ENCODE results near the gene EMCN. TPM values are rescaled to one million over a fixed set of nuclear protein-coding genes. Genes with fewer than 3 reads are reported as not detected.

The EMCN gene
- total RNA-seq, 1 experiment from 2014 or later, result not detected

GRCh38 chr4:100391863-100392262 is 126.0 kb downstream of the EMCN start:
- POLR2A ChIA-PET, result no interaction called here
- BruUV-seq (replicated peaks), result no TSS peak
- no peak for DNase-seq (ENCODE audit: low read depth, low spot score)

More at GRCh38 chr4:100391863-100392262, 126.0 kb downstream of the EMCN start:
- H3K4me1 ChIP-seq (ENCODE audit: control insufficient read depth in 1 of 2, insufficient read depth in 2 of 2, low read length in 2 of 2), result no peaks in the 10 kb centered on the region
- H2AFZ ChIP-seq (ENCODE audit: low read depth, low read length, poor library complexity, severe bottlenecking), result no peak overlapping the region
- H3K9ac ChIP-seq (ENCODE audit: low read length), result no peak overlapping the region
- ChIA-PET RAD21 (ENCODE audit: low non-redundant PET in 1 of 2, low total read pairs in 2 of 2, uncharacterized antibody in 2 of 2, unreplicated experiment in 2 of 2) (no interaction called here), CTCF (no interaction called here)
- intact Hi-C loops (cut with micrococcal nuclease), result loop anchor here (10.0 kb wide), 1 partner anchor 297 kb away; no protein-coding TSS in a partner anchor
- H3K4me2 ChIP-seq (ENCODE audit: low read length), result no peak overlapping the region
- H3K9me2 ChIP-seq (ENCODE audit: insufficient read depth), result no peaks in the 10 kb centered on the region
- H3K27me3 ChIP-seq (ENCODE audit: insufficient read depth, low read length), result no peaks in the 10 kb centered on the region
- H4K20me1 ChIP-seq (ENCODE audit: insufficient read depth), result no peaks in the 10 kb centered on the region
- no peaks in the 10 kb centered on the region for H3K9me3 ChIP-seq (ENCODE audit: control insufficient read depth in 1 of 2, insufficient read depth in 1 of 2, low read depth in 1 of 2, low read length in 2 of 2)
- H3K36me3 ChIP-seq (ENCODE audit: control insufficient read depth in 1 of 2, insufficient read depth in 2 of 2, low read length in 2 of 2), result no peaks in the 10 kb centered on the region
- no peak for ATAC-seq
- H3K79me2 ChIP-seq (ENCODE audit: insufficient read depth, low read length), result no peaks in the 10 kb centered on the region
- H3K27ac ChIP-seq (ENCODE audit: low read depth, low read length), result no peak overlapping the region
- TF ChIP-seq ZBTB33 (IDR thresholded peaks at IDR 0.05; ENCODE audit: extremely low read depth, insufficient replicate concordance, low read length) (no peak), EGR1 (IDR thresholded peaks at IDR 0.05; ENCODE audit: low read depth) (no peak), CBX3 (IDR thresholded peaks at IDR 0.05; ENCODE audit: low read depth) (no peak), EZH2phosphoT487 (IDR thresholded peaks at IDR 0.05; ENCODE audit: borderline replicate concordance) (no peak), EZH2 (IDR thresholded peaks at IDR 0.05) (no peak), POLR2AphosphoS5 (IDR thresholded peaks at IDR 0.05; ENCODE audit: low read depth, low read length) (no peak), SRF (IDR thresholded peaks at IDR 0.05; ENCODE audit: low read depth) (no peak), REST (IDR thresholded peaks at IDR 0.05; ENCODE audit: low read depth) (no peak), TCF7L2 (IDR thresholded peaks at IDR 0.05; ENCODE audit: borderline replicate concordance, extremely low read depth, insufficient read depth, insufficient read length) (no peak)
- TF ChIP-seq, protein P1, sequence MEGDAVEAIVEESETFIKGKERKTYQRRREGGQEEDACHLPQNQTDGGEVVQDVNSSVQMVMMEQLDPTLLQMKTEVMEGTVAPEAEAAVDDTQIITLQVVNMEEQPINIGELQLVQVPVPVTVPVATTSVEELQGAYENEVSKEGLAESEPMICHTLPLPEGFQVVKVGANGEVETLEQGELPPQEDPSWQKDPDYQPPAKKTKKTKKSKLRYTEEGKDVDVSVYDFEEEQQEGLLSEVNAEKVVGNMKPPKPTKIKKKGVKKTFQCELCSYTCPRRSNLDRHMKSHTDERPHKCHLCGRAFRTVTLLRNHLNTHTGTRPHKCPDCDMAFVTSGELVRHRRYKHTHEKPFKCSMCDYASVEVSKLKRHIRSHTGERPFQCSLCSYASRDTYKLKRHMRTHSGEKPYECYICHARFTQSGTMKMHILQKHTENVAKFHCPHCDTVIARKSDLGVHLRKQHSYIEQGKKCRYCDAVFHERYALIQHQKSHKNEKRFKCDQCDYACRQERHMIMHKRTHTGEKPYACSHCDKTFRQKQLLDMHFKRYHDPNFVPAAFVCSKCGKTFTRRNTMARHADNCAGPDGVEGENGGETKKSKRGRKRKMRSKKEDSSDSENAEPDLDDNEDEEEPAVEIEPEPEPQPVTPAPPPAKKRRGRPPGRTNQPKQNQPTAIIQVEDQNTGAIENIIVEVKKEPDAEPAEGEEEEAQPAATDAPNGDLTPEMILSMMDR (IDR thresholded peaks at IDR 0.05 in 2 of 3, conservative IDR thresholded peaks at IDR 0.05 in 1 of 3; ENCODE audit: borderline replicate concordance in 1 of 3, insufficient read depth in 1 of 3, low read depth in 2 of 3, low read length in 2 of 3), result no peak
- no peak overlapping the region for H3K4me3 ChIP-seq (replicated peaks in 1 of 2; ENCODE audit: low read depth in 1 of 2, low read length in 2 of 2)

All from HCT116 (cell line).